ENCODE measurements around the gene MIDN. TPM values are rescaled to one million over a fixed set of nuclear protein-coding genes. Genes with fewer than 3 reads are reported as not detected.

MIDN gene
- total and polyA plus RNA-seq, 10 of the 15 experiments (the other 5 are each of a cell fraction or from before 2014, with no cell fraction given) = 0.38 to 51.5 (median 7.2) TPM

DNA sequence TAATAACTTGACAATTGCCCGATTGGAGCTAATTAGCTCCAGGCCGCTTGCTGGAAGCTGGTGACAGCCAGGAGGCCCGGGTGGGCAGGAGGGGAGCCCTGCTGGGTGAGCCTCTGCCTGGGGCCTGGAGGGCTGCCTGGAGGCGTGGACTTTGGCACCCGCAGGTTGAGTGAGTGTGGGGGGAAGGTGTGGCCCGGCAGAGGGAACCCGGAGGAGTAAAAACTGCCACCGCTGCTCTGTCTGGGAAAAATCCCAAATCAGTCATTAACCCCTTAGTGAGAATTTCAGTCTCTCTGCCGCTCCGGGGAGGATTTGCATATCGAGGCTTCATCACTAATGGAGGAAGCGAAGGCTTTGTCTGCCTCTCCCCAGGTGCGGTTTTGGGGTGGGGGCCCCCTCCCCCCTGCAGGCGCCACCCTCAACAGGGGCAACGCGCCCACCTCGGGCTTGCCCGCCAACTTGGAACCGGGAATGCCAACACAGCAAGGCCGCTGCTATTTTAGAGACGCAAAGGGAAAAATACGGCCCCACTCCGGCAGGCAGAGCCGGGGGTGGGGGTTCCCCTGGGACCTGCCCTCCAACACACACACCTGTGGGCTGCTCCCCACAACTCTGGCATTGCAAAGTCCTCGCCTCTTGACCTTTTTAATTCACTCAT lies 43.5 kb downstream of the MIDN start (continued):
- TF ChIP-seq, protein P1, sequence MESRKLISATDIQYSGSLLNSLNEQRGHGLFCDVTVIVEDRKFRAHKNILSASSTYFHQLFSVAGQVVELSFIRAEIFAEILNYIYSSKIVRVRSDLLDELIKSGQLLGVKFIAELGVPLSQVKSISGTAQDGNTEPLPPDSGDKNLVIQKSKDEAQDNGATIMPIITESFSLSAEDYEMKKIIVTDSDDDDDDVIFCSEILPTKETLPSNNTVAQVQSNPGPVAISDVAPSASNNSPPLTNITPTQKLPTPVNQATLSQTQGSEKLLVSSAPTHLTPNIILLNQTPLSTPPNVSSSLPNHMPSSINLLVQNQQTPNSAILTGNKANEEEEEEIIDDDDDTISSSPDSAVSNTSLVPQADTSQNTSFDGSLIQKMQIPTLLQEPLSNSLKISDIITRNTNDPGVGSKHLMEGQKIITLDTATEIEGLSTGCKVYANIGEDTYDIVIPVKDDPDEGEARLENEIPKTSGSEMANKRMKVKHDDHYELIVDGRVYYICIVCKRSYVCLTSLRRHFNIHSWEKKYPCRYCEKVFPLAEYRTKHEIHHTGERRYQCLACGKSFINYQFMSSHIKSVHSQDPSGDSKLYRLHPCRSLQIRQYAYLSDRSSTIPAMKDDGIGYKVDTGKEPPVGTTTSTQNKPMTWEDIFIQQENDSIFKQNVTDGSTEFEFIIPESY (IDR thresholded peaks at IDR 0.05) = no peak
- TF ChIP-seq, protein P2, sequence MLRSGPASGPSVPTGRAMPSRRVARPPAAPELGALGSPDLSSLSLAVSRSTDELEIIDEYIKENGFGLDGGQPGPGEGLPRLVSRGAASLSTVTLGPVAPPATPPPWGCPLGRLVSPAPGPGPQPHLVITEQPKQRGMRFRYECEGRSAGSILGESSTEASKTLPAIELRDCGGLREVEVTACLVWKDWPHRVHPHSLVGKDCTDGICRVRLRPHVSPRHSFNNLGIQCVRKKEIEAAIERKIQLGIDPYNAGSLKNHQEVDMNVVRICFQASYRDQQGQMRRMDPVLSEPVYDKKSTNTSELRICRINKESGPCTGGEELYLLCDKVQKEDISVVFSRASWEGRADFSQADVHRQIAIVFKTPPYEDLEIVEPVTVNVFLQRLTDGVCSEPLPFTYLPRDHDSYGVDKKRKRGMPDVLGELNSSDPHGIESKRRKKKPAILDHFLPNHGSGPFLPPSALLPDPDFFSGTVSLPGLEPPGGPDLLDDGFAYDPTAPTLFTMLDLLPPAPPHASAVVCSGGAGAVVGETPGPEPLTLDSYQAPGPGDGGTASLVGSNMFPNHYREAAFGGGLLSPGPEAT (IDR thresholded peaks at IDR 0.05; ENCODE audit: low read depth) = peak; percentile 41; the same call in 1 of the 2 replicates
- TF ChIP-seq NBN (IDR thresholded peaks at IDR 0.05) (no peak), SMAD1 (IDR thresholded peaks at IDR 0.05; ENCODE audit: low read depth, partially characterized antibody) (no peak), NFYA (IDR thresholded peaks at IDR 0.05; ENCODE audit: borderline replicate concordance, low read depth, low read length) (no peak), IRF4 (IDR thresholded peaks at IDR 0.05; ENCODE audit: low read depth, low read length) (no peak), MYB (IDR thresholded peaks at IDR 0.05; ENCODE audit: borderline replicate concordance, low read depth, low read length) (no peak), RUNX3 (IDR thresholded peaks at IDR 0.05; ENCODE audit: low read length) (peak; percentile 62), BRCA1 (IDR thresholded peaks at IDR 0.05; ENCODE audit: low read depth, low read length) (no peak), PML (IDR thresholded peaks at IDR 0.05; ENCODE audit: low read length) (no peak), SMARCA5 (IDR thresholded peaks at IDR 0.05) (peak; percentile 26; the same call in 1 of the 2 replicates), MYC (IDR thresholded peaks at IDR 0.05; ENCODE audit: insufficient read depth, insufficient read length, insufficient replicate concordance, low read length, severe bottlenecking) (no peak), STAT3 (IDR thresholded peaks at IDR 0.05; ENCODE audit: low read depth, low read length) (no peak), ZNF384 (IDR thresholded peaks at IDR 0.05; ENCODE audit: borderline replicate concordance, low read depth, low read length) (no peak), FOXM1 (IDR thresholded peaks at IDR 0.05; ENCODE audit: low read depth, low read length) (no peak), ESRRA (IDR thresholded peaks at IDR 0.05; ENCODE audit: low read length) (no peak)
- TF ChIP-seq, protein P3, sequence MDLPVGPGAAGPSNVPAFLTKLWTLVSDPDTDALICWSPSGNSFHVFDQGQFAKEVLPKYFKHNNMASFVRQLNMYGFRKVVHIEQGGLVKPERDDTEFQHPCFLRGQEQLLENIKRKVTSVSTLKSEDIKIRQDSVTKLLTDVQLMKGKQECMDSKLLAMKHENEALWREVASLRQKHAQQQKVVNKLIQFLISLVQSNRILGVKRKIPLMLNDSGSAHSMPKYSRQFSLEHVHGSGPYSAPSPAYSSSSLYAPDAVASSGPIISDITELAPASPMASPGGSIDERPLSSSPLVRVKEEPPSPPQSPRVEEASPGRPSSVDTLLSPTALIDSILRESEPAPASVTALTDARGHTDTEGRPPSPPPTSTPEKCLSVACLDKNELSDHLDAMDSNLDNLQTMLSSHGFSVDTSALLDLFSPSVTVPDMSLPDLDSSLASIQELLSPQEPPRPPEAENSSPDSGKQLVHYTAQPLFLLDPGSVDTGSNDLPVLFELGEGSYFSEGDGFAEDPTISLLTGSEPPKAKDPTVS (IDR thresholded peaks at IDR 0.05; ENCODE audit: low read depth, low read length) = no peak
- TF ChIP-seq, protein P4, sequence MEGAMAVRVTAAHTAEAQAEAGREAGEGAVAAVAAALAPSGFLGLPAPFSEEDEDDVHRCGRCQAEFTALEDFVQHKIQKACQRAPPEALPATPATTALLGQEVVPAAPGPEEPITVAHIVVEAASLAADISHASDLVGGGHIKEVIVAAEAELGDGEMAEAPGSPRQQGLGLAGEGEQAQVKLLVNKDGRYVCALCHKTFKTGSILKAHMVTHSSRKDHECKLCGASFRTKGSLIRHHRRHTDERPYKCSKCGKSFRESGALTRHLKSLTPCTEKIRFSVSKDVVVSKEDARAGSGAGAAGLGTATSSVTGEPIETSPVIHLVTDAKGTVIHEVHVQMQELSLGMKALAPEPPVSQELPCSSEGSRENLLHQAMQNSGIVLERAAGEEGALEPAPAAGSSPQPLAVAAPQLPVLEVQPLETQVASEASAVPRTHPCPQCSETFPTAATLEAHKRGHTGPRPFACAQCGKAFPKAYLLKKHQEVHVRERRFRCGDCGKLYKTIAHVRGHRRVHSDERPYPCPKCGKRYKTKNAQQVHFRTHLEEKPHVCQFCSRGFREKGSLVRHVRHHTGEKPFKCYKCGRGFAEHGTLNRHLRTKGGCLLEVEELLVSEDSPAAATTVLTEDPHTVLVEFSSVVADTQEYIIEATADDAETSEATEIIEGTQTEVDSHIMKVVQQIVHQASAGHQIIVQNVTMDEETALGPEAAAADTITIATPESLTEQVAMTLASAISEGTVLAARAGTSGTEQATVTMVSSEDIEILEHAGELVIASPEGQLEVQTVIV (IDR thresholded peaks at IDR 0.05; ENCODE audit: borderline replicate concordance, partially characterized antibody) = no peak
- TF ChIP-seq, protein P5, sequence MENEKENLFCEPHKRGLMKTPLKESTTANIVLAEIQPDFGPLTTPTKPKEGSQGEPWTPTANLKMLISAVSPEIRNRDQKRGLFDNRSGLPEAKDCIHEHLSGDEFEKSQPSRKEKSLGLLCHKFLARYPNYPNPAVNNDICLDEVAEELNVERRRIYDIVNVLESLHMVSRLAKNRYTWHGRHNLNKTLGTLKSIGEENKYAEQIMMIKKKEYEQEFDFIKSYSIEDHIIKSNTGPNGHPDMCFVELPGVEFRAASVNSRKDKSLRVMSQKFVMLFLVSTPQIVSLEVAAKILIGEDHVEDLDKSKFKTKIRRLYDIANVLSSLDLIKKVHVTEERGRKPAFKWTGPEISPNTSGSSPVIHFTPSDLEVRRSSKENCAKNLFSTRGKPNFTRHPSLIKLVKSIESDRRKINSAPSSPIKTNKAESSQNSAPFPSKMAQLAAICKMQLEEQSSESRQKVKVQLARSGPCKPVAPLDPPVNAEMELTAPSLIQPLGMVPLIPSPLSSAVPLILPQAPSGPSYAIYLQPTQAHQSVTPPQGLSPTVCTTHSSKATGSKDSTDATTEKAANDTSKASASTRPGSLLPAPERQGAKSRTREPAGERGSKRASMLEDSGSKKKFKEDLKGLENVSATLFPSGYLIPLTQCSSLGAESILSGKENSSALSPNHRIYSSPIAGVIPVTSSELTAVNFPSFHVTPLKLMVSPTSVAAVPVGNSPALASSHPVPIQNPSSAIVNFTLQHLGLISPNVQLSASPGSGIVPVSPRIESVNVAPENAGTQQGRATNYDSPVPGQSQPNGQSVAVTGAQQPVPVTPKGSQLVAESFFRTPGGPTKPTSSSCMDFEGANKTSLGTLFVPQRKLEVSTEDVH (IDR thresholded peaks at IDR 0.05; ENCODE audit: low read depth, partially characterized antibody) = no peak

Measured in GM12878 (cell line).